ENCODE data around the gene KLF6. TPM values are rescaled to one million over a fixed set of nuclear protein-coding genes. Genes with fewer than 3 reads are reported as not detected.

The KLF6 gene
- total RNA-seq, 6 experiments from 2014 or later, result 25.2 to 86.4 (median 75.2) TPM

DNA sequence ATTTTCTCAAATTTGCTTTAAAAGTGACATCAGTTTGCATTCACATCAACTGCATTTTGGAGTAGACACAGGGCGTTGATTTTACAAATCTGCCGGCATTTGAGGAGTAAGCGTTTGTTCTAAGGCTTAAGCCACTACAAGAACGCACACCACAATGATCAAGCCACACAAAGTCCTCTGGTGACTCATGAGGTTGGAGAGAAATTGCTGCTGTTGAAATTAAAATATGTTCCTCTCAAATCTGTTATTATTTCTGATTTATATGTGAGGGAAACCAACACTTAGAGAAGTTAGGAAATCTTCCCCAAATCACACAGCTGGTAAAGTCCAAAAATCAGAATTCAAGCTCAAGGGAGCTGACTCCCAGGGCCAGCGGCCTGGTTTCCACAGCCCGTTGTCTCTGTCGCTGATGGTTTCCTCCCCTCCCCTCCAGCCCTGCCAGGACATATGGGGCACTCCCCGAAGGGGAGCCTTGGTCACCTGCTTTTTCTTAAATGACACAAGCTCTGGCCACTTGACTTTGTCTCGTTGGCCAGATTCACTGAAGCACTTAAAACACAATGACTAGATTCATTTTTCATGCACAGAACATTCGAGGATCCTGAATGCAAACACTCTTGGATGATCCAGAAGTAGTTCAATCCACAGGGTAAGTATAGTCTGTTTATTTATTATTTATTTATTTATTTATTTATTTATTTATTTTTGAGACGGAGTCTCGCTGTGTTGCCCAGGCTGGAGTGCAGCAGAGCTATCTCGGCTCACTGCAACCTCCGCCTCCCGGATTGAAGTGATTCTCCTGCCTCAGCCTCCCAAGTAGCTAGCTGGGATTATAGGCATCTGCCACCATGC, 29.2 kb upstream of the KLF6 start:
- ATAC-seq (no peak), DNase-seq (no peak)
- Histone ChIP-seq H3K27me3 (no peaks in the 10 kb centered on the region), H3K4me1 (peaks cover 0 to 22% (median 8%) of the 10 kb centered on the region in 4 donors), H3K27ac (no peak overlapping the region), H3K36me3 (no peaks in the 10 kb centered on the region), H3K4me3 (no peak overlapping the region), H3K9me3 (no peaks in the 10 kb centered on the region)
- WGBS (ENCODE audit: insufficient coverage, low coverage, low lambda C conversion rate, missing lambda C conversion rate), result 82% methylated on average over 11 of the region's 15 CpGs
- TF ChIP-seq, protein P1, sequence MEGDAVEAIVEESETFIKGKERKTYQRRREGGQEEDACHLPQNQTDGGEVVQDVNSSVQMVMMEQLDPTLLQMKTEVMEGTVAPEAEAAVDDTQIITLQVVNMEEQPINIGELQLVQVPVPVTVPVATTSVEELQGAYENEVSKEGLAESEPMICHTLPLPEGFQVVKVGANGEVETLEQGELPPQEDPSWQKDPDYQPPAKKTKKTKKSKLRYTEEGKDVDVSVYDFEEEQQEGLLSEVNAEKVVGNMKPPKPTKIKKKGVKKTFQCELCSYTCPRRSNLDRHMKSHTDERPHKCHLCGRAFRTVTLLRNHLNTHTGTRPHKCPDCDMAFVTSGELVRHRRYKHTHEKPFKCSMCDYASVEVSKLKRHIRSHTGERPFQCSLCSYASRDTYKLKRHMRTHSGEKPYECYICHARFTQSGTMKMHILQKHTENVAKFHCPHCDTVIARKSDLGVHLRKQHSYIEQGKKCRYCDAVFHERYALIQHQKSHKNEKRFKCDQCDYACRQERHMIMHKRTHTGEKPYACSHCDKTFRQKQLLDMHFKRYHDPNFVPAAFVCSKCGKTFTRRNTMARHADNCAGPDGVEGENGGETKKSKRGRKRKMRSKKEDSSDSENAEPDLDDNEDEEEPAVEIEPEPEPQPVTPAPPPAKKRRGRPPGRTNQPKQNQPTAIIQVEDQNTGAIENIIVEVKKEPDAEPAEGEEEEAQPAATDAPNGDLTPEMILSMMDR (IDR thresholded peaks at IDR 0.05), result no peak
- TF ChIP-seq POLR2A (IDR thresholded peaks at IDR 0.05), result no peak
- intact Hi-C loops (cut with DNase I), result no loop called here

DNA sequence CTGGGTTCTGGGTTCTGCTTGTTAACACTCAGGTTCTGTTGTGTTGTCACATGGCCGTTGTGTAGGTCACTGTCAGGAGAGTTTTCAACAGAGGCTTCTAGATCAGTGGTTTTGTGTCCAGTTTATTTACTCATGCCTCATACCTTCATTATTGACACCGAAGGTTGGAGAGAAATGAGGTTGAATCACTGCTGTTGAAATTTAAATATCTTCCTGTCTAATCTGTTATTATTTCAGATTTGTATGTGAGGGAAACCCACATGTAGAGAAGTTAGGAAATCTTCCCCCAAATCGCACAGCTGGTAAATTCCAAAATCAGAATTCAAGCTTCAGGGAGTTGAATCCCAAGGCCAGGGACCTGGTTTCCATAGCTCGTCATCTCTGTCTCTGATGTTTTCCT, 28.3 kb upstream of the KLF6 start:
- no peak overlapping the region for H3K4me3 ChIP-seq

DNA sequence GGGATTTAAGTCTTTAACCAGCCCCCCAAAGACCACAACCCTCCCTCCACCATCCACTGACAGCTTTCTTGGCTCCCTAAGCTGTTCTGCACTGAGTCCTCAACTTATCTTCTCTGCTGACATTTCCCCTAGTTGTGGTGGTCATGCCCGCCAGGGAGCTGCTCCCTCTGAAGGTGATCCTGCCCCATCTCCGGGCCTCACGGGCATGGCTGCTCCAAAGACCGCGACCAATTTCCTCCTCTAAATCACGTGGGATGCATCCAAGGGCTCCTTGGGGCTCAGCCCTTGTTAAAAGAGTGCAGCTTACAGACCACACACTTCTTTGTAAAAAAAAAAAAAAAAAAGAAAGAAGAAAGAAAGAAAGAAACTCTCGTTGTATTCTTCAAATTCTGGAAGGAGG, 27.1 kb upstream of the KLF6 start:
- 93% methylated on average over 7 of the region's 7 CpGs for WGBS (ENCODE audit: insufficient coverage, low coverage, low lambda C conversion rate, missing lambda C conversion rate)
- ATAC-seq (no peak), DNase-seq (no peak)
- Histone ChIP-seq H3K4me1 (peaks cover 0 to 37% (median 16%) of the 10 kb centered on the region in 4 donors), H3K27me3 (no peaks in the 10 kb centered on the region), H3K4me3 (no peak overlapping the region), H3K27ac (peak overlapping the region; percentile 84 to 100 (median 94)), H3K9me3 (no peaks in the 10 kb centered on the region), H3K36me3 (no peaks in the 10 kb centered on the region)
- intact Hi-C loops (cut with DNase I), result no loop called here
- no peak for TF ChIP-seq POLR2A (IDR thresholded peaks at IDR 0.05)
- TF ChIP-seq, protein P1 (IDR thresholded peaks at IDR 0.05), result no peak

More for the DNA sequence above, 28.3 kb upstream of the KLF6 start:
- no peak for DNase-seq
- Histone ChIP-seq H3K27ac (peak overlapping the region in 1 of 3 donors; percentile 84), H3K9me3 (no peaks in the 10 kb centered on the region), H3K36me3 (no peaks in the 10 kb centered on the region), H3K27me3 (no peaks in the 10 kb centered on the region), H3K4me1 (peaks cover 0 to 31% (median 13%) of the 10 kb centered on the region in 4 donors)
- TF ChIP-seq, protein P1 (IDR thresholded peaks at IDR 0.05), result no peak
- TF ChIP-seq POLR2A (IDR thresholded peaks at IDR 0.05), result no peak
- ATAC-seq, result no peak
- 54% methylated on average over 4 of the region's 4 CpGs for WGBS (ENCODE audit: insufficient coverage, low coverage, low lambda C conversion rate, missing lambda C conversion rate)
- intact Hi-C loops (cut with DNase I), result no loop called here

DNA sequence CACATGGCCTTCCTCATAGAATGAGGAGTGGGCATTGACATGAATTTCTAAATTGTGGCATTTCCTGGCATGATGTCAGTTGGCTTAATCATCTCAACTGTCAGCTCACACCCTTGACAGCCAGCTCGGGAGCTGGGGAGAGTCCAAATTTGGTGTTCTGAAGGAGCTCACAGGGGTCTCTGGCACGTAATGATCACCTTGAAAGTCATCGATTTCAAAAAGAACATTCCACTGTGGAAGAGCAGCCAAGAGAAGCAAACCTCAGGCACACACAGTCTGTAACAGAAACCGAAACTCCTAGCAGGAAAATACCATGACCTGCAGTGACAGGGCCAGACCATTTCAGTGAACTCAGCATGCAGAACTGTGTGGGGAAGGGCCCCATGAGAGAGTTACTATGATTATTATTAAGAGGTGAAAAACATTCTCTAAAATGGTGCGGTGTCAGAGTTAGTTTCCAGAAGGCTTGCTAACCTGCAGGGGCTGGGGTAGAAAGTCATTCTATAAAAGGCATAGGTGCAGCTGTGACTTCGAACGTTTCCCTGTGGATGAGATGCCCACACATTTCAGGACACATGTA, 26.4 kb upstream of the KLF6 start:
- no peaks in the 10 kb centered on the region for H3K36me3 ChIP-seq
- H3K4me3 ChIP-seq, result peak overlapping the region in 2 of 3 donors; percentile 12
- TF ChIP-seq, protein P1 (IDR thresholded peaks at IDR 0.05), result no peak
- peak; percentile 65 for TF ChIP-seq POLR2A (IDR thresholded peaks at IDR 0.05)

More for the DNA sequence above, 26.4 kb upstream of the KLF6 start:
- peak overlapping the region; percentile 84 to 100 (median 94) for H3K27ac ChIP-seq
- peak; percentile 66 to 79 (median 70) for ATAC-seq
- WGBS (ENCODE audit: insufficient coverage, low coverage, low lambda C conversion rate, missing lambda C conversion rate), result 9% methylated on average over 7 of the region's 7 CpGs
- H3K4me1 ChIP-seq, result peaks cover 0 to 37% (median 16%) of the 10 kb centered on the region in 4 donors
- DNase-seq, result peak in 1 of 3 donors; percentile 72
- no peaks in the 10 kb centered on the region for H3K9me3 ChIP-seq
- intact Hi-C loops (cut with DNase I), result no loop called here
- no peaks in the 10 kb centered on the region for H3K27me3 ChIP-seq

Data from right lobe of liver (tissue), 6 donors.